GM18870 (cell line): ENCODE data around the gene HAAO.
"Not testable (repeated sequence)": the region's sequence is repeated elsewhere in the genome, so short reads cannot be mapped to it uniquely, and the experiment has no call there.

Experiments used
- ATAC-seq: cut with Tn5 transposase; IDR thresholded peaks from one replicate; pipeline ENCODE4 v1.9.1; 2021; ENCODE audit warnings: moderate library complexity; ENCODE audit not compliant: unreplicated experiment

Gene HAAO

GRCh38 chr2:42752816-42753813, 39.3 kb downstream of the HAAO start:
- ATAC-seq = no peak

GRCh38 chr2:42752314-42752713, 40.1 kb downstream of the HAAO start:
- ATAC-seq = peak; percentile 91

GRCh38 chr2:42748840-42749239, 43.5 kb downstream of the HAAO start:
- no peak for ATAC-seq

- ATAC-seq = no peak
These were observed 45.0 kb downstream of the HAAO start for GRCh38 chr2:42747422-42747821.

GRCh38 chr2:42744545-42745082, 47.8 kb downstream of the HAAO start:
- no peak for ATAC-seq

GRCh38 chr2:42743659-42743990, 48.8 kb downstream of the HAAO start:
- no peak for ATAC-seq

- ATAC-seq = no peak
These were observed 49.4 kb downstream of the HAAO start for GRCh38 chr2:42742740-42743658.

GRCh38 chr2:42741140-42741539, 51.2 kb downstream of the HAAO start:
- ATAC-seq = no peak

- no peak for ATAC-seq
These were observed 55.6 kb downstream of the HAAO start for GRCh38 chr2:42736598-42737322.

- ATAC-seq = no peak
These were observed 58.5 kb downstream of the HAAO start for GRCh38 chr2:42733852-42734251.

- ATAC-seq = not testable (repeated sequence)
These were observed 61.1 kb downstream of the HAAO start for GRCh38 chr2:42731316-42731715.

GRCh38 chr2:42726680-42727079, 65.7 kb downstream of the HAAO start:
- no peak for ATAC-seq

- no peak for ATAC-seq
These were observed 66.7 kb downstream of the HAAO start for GRCh38 chr2:42725657-42726056.

- ATAC-seq = no peak
These were observed 67.5 kb downstream of the HAAO start for GRCh38 chr2:42724886-42725285.

GRCh38 chr2:42723465-42723864, 68.9 kb downstream of the HAAO start:
- no peak for ATAC-seq

- ATAC-seq = peak; percentile 96
These were observed 69.8 kb downstream of the HAAO start for GRCh38 chr2:42722320-42723190.

GRCh38 chr2:42721898-42722297, 70.5 kb downstream of the HAAO start:
- ATAC-seq = no peak
